AG08396 (cell line): ENCODE measurements around the gene EXT2.

Source experiments
- DNase-seq: peaks from one replicate; pipeline ENCODE4 v3.0.0; 2012; ENCODE audit warnings: low spot score, mixed read lengths

The EXT2 gene

DNA sequence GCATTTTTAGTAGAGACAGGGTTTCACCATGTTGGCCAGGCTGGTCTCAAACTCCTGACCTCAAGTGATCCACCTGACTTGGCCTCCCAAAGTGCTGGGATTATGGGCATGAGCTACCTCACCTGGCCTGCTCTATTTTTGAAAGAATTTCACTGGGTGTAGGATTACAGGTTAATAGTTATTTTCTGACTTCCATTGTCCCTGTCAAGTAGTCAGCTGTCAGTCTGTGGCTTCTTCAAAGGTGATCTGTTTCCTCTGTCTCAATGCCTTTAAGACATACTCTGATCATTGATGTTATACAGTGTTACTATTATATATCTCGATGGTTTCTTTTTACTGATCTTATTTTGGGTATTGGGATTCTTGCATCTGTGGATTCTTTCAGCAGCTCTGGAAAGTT is 10.1 kb upstream of the EXT2 start:
- DNase-seq = no peak

DNA sequence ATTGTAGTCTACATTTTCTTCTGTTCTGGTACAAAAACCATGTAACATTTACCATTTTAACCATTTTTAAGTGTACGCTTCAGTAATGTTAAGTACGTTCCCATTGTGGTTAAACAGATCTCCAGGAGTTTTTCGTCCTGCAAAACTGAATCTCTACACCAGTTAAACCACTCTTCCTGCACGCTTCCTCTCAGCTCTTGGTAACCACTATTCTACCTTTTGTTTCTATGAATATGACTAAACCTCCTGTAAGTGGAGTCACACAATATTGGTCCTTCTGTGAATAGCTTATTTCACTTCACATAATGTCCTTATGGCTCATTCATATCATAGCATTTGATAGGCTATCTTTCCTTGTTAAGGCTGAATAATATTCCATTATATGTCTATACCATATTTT is 7.1 kb upstream of the EXT2 start:
- DNase-seq = no peak

DNA sequence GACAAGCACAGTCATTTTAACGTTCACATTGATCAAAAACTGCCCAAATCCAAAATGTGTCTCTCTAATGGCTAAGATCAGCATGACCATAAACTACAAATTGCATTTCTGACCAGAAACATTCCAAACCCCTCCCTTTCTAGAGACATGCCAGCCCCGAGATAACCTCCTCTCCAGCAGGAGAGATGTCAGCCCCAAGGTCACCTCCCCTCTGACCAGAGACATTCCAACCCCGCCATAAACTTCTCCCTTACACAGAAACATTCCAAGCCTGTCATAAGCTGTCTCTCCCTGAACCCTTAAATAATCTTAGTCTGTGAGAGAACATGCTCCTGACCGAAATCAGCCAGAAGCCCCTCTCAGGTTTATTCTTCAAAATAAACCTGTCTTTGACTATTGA is 6.6 kb upstream of the EXT2 start:
- DNase-seq = no peak

DNA sequence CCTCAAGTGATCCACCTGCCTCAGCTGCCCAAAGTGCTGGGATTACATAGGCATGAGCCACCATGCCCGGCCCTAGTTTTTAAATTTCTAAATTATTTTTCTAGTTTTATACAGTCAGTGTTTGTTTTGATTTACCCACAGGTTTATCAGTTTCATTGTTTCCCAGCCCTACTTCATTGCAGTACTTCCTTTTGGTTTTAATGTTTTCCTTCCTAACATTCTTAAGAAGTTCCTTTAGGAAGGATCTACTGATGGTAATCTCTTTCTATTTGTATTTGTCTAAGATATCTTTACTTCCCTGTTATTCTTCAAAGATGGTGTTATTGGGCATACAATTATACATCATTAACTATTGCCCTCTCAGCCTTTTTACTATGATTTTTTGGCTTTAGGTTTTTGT is 4.9 kb upstream of the EXT2 start:
- DNase-seq = no peak

DNA sequence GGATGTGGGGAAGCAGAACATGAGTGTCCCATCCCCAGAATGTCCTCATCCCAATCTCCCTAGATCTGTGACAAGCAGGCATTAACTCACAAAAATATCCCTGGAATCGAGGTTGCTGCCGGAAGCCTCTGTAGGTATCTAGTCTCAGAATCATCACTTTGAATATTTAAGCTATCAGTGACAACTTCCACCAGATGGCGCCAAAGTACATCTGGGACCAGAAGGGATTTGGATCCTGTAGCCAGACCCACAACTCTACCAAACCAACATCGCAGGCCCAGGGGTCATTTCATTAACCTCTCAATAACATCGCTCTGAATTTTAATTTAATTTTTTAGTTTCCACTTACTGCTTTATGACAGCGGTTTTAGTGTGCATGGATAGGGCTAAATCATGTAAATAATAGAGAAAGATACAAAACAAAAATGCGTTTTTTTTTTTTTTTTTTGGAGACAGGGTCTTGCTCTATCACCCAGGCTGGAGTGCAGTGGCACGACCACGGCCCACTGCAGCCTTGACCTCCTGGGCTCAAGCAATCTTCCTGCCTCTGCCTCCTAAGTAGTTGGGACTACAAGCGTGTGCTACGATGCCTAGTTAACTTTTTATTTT is 1.1 kb upstream of the EXT2 start:
- peak; percentile 81 for DNase-seq

DNA sequence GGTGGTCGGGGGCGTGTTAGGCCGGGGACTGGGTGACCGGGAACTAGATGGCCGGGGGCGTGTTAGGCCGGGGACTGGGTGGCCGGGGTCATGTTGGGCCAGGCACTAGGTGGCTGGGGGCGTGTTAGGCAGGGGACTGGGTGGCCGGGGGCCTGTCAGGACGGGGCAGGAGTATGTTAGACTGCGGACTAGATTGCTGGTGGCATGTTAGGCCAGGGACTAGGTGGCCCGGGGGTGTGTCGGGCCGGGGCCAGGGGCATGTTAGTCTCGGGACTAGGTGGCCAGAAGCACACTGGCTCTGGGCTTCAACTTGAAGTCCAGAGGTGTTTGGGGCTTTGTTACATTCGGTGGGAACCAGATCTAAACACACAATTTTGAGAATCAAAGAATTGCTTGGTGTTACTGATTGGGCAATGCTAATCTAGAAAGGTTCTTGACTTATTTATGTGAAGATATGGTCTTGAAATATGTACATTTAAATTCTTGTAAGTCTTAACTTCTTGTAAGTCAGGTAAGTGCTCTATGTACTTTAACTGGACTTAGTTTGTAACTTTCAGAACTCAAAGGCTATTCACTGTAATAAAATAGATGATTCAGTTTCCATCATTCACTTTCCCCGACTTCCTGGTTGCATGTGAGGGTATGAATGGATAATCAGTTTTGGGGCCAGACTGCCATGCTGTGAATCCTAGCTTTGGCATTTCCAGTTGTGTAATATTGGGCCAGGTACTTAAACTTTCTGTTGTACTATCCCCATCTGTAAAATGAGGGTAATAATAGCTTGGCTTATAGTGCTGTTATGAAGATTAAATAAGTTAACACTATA is 1.1 kb downstream of the EXT2 start:
- DNase-seq = no peak

DNA sequence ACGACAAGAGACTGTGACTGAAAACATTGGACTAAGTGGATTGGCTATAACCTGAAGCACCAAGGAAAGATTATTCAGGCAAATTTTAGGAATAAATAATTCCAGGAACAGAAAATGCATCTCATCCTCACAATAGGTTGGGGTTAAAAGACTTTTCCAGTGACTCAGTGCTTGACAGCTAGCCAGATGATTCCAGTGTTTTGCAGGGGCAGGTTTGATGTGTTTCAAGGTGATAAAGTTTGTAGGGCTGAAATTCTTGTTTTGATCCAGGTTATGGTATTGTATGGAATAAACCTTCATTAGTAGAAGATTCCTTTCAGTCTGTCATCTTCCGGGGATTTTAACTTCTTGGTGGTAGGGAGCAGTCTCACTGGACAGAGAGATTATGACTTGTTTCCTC is 2.3 kb downstream of the EXT2 start:
- DNase-seq = no peak

DNA sequence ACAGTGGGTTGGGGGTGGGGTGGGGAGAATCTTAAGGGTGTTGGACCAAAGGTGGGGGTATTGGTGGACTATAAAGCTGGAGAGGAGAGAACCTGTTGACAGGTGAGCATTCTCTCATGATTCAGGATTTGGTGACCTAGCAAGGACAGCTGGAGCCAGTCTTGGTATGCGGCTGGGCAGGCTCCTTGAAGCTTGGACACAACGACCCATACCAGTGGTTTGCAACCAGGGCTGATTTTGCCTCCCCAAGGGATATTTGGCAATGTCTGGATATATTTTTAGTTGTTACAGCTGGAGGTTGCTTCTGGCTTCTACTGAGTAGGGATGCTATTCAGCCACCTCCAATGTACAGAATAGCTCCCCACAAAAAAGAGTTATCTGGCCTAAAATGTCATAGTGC is 5.6 kb downstream of the EXT2 start:
- no peak for DNase-seq

DNA sequence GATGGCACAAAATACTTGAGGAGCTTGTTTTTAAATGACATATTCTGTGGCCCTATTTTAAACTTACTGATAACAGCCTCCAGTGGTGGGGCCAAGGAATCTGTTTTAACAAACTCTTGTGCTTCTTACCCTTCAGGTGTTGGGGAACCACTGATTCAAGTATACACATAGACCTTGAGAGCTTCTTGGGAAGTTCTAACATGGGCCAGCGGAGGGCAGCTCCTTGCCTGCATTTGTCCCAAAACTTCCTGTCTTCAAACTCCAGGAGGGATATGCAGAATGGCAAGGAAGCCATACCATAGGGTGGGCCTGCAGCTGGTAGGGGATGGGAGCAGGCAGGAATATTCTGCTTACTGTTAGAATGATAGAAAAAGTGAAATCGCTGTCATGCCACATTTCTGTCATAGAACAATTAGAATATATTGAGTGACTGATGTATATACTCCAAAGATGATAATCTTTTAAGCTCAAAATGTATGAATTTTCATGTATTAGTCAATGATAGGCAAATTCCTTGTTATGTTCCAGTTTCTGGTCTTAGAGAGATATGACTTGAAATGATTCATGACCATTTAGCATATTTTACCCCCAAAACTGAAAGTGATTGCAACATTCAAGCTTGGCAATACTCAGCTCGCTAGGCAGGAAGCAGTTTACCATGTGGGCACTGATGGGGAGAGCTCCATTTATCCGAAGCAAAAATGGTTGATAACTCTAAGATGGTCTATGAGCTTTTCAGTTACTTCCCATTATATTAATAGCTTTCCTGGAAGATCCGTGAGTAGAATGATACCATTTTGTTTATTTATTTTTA is 9.2 kb downstream of the EXT2 start:
- no peak for DNase-seq

DNA sequence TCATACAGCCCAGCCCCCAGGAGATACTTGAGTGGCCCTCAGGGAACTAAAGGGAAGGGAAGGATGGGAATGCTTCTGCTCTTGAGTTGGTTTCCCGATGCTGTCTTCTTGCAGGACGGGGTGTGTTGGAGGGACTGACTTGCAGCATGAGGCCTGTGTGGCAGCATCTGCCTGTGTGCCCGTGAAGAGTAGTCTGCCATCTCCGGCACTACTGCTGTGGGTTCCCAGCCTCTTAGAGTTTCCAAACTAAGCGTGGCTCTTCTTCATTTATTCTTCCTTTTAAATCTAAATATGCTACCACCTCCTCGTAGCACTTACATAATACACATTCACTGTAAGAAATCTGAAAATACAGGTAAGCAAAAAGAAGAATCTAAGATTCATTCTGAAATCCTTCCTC is 12.8 kb downstream of the EXT2 start:
- no peak for DNase-seq

DNA sequence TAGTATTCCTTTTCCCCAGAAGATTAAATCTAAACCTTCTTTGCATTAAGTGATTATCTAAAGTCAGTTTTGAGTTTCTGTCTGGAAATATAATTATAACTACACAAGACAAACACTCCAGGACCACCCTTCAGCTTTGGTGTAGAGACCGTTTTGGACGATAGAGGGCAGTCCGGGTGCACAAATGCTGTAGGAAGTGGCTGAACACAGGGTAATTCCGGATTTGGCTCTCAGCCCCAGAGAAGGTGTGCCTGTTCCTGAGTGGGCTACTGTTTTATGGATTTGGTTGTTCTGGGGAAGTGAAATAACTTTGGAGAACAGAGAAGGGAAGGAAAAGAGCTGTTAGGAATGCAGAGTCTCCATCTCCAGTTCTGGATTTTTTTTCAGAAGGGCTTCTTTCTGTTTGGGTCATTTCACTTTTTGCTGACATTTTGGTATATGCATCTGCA is 14.8 kb downstream of the EXT2 start:
- peak; percentile 66 for DNase-seq

DNA sequence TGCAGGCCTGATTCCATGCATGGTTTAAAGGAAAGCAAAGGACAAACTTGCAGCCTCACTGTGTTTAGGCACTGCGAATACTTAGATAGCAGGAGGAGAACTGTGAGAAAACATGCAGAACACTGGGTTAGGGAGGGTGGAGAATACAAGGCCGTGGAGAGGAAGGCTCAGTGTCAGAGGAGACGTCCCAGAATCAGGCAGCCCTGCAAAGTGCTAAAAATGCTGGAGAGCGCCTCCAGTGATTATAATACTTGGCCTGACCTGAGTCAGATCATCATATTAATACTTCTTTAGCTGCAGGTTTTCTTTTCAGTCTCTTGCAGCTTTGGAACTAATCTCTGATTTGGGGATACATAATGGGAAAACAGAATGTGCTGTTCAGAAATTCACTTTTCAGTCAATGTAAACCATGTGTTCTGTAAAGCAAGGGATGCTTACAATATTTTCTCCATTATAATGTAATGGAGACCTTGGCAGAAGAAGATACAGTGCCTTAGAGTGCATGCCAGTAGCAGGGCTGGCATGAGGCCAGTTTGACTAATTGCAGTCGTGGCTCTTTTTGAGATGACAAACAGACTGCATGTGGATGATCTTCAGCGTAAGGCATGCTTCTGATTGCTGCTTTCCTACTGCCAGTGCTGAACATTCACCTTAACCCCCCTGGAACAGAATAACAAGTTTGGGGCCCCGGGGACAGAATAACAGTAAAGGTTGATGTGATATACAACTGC is 16.8 kb downstream of the EXT2 start:
- DNase-seq = peak; percentile 63

DNA sequence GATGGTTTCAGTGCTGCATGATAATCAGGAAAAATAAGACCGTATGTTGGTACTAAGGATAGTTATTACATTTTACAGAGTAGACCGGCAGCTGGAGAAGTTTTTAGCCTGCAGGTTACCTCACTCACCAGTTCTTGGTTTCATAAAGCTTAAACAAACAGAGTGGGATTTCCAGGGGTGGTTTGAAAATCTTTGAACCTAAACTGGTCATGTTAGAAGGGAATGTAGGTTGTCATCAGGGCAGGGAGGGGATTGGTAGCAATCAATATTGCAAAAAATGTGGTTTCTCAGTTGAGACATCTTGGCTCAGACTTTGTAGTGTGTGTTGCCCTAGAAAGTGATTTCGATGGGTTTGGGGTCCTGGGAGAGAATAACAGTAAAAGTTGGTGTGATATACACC is 17.5 kb downstream of the EXT2 start:
- no peak for DNase-seq

DNA sequence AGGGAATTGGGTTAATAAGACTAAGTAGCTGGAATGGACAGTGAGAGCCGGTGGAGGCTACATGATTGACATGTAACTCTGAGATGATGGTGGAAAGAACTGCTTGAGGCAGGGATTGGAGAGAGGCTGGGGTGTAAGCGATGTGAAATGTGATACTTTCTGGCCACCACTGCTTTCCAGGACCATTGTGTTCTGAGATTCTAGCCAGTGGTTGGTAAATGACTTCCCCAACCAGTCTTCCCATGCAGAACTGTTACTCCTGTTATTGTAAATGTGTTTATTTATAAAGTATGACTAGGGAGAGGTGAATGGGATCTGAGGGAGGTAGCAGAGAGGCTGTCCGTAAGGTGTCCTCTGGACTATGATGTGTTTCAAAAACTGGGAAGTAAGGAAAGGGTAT is 18.1 kb downstream of the EXT2 start:
- no peak for DNase-seq

DNA sequence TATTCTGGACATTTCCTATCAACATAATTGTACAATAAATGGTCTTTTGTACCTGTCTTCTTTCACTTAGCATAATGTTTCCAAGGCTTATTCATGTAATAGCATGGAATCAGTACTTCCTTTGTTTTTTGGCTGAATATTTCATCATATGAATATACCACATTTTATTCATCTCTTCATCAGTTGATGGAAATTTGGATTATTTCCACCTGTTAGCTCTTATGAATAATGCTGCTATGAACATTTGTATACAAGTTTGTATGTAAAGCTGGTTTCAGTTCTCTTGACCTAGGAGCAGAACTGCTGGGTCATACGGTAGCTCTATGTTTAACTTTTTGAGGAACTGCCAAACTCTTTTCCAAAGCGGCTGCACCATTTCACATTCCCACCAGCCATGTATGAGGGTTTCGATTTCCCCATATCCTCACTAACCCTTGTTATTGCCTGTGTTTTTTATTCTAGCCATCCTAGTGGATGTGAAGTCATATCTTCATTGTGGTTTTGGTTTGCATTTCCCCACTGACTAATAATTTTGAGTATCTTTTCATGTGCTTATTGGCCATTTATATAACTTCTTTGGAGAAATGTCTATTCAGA is 20.9 kb downstream of the EXT2 start:
- DNase-seq = no peak

DNA sequence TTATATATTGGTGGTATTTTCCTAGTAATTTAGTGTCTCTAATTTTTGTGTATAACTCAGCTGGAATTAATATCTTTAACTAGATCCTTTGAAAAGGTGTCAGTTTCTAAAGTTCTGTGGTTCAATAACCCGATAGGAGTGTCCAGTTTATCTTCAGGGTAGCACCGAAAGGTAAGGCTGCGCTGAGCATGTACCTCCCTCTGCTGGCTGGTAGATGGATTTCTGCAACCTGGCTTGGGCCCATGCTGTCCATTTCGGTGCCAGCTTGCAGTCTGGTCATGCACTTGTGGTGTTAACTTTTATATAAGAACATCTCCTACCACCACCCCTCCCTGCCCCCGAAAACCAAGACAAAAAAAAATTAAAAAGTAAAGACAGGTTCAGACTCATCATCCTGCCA is 24.7 kb downstream of the EXT2 start:
- DNase-seq = no peak

DNA sequence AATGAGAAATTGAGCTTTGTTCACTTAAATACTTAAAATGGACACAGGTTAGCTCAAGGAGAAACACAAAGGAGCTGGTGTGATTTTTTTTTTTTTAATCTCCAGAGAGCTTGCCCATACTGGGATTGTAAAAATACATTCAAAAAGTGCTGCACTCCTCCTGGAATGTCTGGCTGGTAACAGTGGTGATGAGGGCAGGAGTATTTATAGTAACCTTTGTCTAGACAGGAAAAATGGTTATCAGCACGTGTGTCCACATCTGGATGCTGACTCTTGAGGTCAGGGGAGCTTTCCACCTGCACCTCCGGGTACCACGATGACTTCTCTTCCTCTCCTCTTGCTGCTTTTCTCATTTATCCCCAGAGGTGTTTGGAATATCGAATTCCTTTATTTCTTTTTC is 30.1 kb downstream of the EXT2 start:
- DNase-seq = no peak

DNA sequence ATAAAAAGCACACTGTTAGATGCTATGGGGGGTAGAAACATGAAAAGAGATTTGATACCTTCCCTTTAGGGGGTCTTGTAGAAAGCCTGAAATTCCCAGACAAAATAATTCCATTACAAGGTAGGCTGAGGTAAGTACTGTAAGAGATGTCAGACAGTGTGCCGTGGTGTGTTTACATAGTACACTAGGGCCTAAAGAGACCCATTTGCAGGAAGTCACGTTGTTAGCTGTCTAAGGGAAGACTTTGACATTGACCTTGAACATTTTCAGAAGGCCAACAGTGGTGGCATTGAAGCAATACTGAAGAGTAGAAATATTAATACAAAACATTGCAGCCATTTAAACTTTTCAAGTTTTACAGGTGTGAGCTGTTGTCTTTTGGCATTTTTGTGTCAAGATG is 30.8 kb downstream of the EXT2 start:
- DNase-seq = no peak

DNA sequence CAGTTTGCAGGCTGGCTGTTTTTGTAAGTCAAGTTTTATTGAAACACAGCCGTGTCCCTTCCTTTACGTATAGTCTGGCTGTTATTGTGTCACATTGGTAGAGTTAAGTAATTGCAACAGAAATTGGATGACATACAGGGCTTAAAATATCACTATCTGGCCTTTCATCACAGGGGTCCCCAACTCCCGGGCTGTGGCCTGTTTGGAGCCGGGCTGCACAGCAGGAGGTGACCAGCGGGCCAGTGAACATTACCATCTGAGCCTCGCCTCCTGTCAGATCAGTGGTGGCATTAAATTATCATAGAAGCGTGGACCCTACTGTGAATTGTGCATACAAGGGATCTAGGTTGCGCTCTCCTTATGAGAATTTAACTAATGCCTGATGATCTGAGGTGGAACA is 31.7 kb downstream of the EXT2 start:
- no peak for DNase-seq

DNA sequence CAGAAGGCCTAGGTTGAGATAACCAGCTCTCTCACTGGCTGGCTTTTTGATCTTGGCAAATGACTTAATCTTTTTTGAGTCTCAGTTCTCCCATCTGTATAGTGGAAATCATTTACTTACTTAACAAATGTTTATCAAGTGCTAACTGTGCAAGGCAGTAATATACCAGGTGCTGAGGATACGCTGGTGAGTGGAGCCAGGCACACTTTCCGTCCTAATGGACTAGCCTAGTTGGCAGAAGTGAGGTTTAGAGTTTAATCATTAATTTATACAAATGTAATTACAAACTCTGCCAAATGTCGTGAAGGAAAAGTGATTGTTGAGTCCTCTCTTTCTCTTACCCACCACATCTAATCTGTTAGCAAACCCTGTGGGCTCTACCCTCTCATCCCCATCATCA is 33.3 kb downstream of the EXT2 start:
- DNase-seq = no peak

DNA sequence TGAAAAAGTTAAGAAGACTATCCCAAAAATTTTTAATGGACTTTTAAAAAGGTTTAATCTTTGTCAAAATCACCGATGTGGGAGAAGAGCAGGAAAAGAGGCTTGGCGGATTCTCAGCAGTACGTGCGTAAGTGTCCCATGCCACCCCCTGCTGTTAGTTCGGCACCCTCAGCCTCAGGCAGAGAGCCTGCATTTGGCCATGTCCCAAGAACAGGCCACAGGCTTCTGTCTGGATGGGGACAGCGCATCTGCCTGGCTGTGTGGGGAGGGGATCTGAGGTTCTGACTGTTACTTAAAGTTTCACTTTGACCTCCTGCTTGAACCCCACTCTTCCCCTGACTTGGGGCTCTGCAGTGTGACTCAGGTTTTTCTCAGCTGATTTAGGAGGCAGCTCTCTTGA is 35.3 kb downstream of the EXT2 start:
- DNase-seq = no peak

DNA sequence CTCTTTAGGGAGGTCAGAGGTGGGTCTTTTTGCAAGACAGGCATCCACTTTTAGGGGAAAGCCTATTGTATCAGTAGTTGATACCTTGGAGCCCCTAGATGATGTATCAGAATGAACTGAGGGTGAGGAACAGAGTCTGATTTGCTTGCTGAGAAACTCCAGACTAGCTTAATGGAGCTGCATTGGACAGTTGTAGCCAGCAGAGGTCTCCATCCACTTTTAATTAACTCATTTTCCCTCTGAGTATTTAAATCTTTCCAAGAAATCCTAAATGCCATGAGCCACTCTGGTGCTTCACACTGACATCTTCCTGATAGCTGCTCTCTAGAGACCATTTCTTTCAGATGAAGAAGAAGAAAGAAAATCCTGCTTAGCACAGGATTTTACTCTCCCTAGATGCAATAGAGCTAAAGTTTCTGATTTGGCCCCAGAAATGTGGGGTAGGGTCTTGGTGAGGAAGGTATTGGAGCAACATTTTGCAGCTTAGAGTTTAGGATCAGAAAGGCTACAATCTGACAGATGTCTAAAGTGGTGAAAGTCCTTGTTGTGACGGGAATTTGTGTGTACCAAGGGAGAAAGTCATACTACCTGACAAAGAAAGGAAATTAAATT is 38.0 kb downstream of the EXT2 start:
- peak; percentile 35 for DNase-seq
